HG03558 (cell line): Measurements from ENCODE around the gene ASH1L.
"Not testable (repeated sequence)": the region's sequence is repeated elsewhere in the genome, so short reads cannot be mapped to it uniquely, and the experiment has no call there.

Experiments used
- ATAC-seq: cut with Tn5 transposase; IDR thresholded peaks from one replicate; pipeline ENCODE4 v1.9.1; 2021; ENCODE audit warnings: moderate number of reproducible peaks; ENCODE audit not compliant: unreplicated experiment; ENCODE audit errors: extremely low read depth

Gene ASH1L

GRCh38 chr1:155293086-155293749 lies 269.4 kb downstream of the ASH1L start:
- no peak for ATAC-seq

DNA sequence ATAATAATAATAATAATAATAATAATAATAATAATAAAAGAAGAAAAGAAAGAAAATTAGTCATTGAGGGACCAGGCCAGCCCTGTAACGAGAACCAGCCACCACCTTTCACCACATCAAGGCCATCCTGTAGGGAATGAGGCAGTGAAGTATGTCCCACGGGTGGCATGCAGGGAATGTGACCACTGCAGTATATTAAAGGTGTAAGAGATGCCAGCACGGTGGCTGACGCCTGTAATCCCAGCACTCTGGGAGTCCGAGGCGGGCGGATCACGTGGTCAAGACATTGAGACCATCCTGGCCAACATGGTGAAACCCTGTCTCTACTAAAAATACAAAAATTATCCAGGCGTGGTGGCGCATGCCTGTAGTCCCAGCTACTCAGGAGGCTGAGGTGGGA lies 271.6 kb downstream of the ASH1L start:
- ATAC-seq: not testable (repeated sequence)

DNA sequence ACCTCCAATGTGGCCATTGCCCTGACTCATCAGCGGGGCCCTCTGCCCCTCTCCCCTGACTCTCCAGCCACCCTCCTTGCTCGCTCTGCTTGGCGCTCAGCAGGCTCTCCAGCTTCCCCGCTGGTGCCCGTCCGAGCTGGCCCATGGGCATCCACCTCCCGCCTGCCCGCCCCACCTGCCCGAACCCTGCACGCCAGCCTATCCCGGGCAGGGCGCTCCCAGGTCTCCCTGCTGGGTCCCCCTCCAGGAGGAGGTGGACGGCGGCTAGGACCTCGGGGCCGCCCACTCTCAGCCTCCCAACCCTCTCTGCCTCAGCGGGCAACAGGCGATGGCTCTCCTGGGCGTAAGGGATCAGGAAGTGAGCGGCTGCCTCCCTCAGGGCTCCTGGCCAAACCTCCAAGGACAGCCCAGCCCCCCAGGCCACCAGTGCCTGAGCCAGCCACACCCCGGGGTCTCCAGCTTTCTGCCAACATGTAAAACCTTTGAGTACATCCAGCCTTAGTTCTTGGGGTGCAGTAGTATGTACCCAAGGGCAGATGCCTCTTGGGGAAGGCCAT lies 274.5 kb downstream of the ASH1L start:
- no peak for ATAC-seq

DNA sequence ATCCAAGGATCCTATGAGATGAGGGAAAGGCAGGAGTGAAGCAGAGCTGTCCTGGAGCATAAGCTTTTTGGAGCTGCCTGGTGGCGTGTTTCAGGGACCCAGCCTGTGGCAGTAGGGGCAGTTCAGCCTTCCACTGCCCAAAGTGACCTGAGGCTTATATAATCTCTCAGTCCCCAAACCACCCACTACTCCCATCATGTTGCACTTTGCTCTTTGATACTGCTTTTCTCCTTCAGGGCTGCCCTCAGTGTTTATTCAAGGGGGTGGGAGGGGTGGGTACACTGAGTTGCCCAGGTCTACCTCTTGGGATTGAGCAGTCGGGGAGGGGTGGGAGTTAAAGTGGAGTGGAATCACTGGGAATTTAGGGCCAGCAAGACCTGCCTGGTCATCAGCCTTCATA lies 276.1 kb downstream of the ASH1L start:
- ATAC-seq: no peak

GRCh38 chr1:155285631-155286044 lies 277.0 kb downstream of the ASH1L start:
- no peak for ATAC-seq
